SK-N-SH (cell line): ENCODE results near the gene TBXAS1. TPM values are rescaled to one million over a fixed set of nuclear protein-coding genes. Genes with fewer than 3 reads are reported as not detected.

Experiments used
- CTCF ChIA-PET: fragments of 300-600, 350-600 bp; formaldehyde crosslinking; extraction: SDS; loops from one replicate; lab custom pipeline; 2021; lab: Yijun Ruan, JAX
- POLR2A ChIA-PET: fragments of 350-600 bp; sonication (Branson Sonifier 250); formaldehyde crosslinking; extraction: SDS; loops from one replicate; lab custom pipeline; 2020; ENCODE audit warnings: antibody characterized with exemption, inconsistent platforms; lab: Yijun Ruan, JAX
- DNase-seq: peaks from one replicate; pipeline ENCODE4 v3.0.0; 2012
- H2AFZ ChIP-seq: fragments of 200-600 bp; sonication (generic); 2 replicates; pipeline ENCODE4 v1.8.1; 2016; ENCODE audit warnings: antibody characterized with exemption, mild to moderate bottlenecking, low read depth
- H3F3A ChIP-seq: fragments of 200-600 bp; sonication (generic); replicated peaks from 2 replicates; pipeline ENCODE3; 2016; ENCODE audit warnings: antibody characterized with exemption, mild to moderate bottlenecking; ENCODE audit not compliant: insufficient read depth
- H3K27ac ChIP-seq, 2 experiments: fragments of 200-500 bp in 1 of 2; fragments of 200-600 bp in 1 of 2; sonication (Bioruptor generic) in 1 of 2; sonication (generic), shearing (Covaris generic) in 1 of 2; 2 replicates each; pipeline versions ENCODE4 v1.5.1 to v1.6.1; 2014 to 2016; ENCODE audit warnings: low read depth in 2 of 2, inconsistent platforms in 1 of 2, low read length in 1 of 2, mild to moderate bottlenecking in 1 of 2, mixed read lengths in 1 of 2
- H3K27me3 ChIP-seq: fragments of 200-600 bp; sonication (generic), shearing (Covaris generic); 2 replicates; pipeline ENCODE4 v1.6.1; 2016; ENCODE audit warnings: mixed run types; ENCODE audit not compliant: insufficient read depth
- H3K36me3 ChIP-seq, 2 experiments: fragments of 200-500 bp in 1 of 2; fragments of 200-600 bp in 1 of 2; sonication (Bioruptor generic) in 1 of 2; sonication (generic) in 1 of 2; replicated peaks in 1 of 2; 2 replicates each; pipeline versions ENCODE3 to v1.5.1; 2014 to 2016; ENCODE audit warnings: low read length in 1 of 2, mild to moderate bottlenecking in 1 of 2; ENCODE audit not compliant: insufficient read depth in 2 of 2, control insufficient read depth in 1 of 2
- H3K4me1 ChIP-seq, 2 experiments: fragments of 200-500 bp in 1 of 2; fragments of 200-600 bp in 1 of 2; sonication (Bioruptor generic) in 1 of 2; sonication (generic), shearing (Covaris generic) in 1 of 2; 2 replicates each; pipeline versions ENCODE4 v1.5.1 to v1.6.1; 2014 to 2016; ENCODE audit warnings: low read depth in 1 of 2, low read length in 1 of 2, mixed run types in 1 of 2; ENCODE audit not compliant: insufficient read depth in 2 of 2, control insufficient read depth in 1 of 2
- H3K4me2 ChIP-seq: fragments of 200-600 bp; sonication (generic), shearing (Covaris generic); 2 replicates; pipeline ENCODE4 v1.6.1; 2017; ENCODE audit warnings: mixed run types
- H3K4me3 ChIP-seq, 2 experiments: fragments of 200-500 bp in 1 of 2; fragments of 200-600 bp in 1 of 2; sonication (Bioruptor generic) in 1 of 2; sonication (generic), shearing (Covaris generic) in 1 of 2; 2 replicates each; pipeline versions ENCODE4 v1.5.1 to v1.8.1; 2014 to 2016; ENCODE audit warnings: low read depth in 2 of 2, inconsistent platforms in 1 of 2, low read length in 1 of 2, mild to moderate bottlenecking in 1 of 2, mixed read lengths in 1 of 2, moderate library complexity in 1 of 2
- H3K79me2 ChIP-seq: fragments of 200-600 bp; sonication (generic); 2 replicates; pipeline ENCODE4 v1.8.1; 2017; ENCODE audit warnings: mild to moderate bottlenecking; ENCODE audit not compliant: insufficient read depth
- H3K9ac ChIP-seq: fragments of 200-600 bp; sonication (generic); 2 replicates; pipeline ENCODE4 v1.6.1; 2017; ENCODE audit warnings: mixed run types
- H3K9me2 ChIP-seq: fragments of 200-600 bp; sonication (generic); 2 replicates; pipeline ENCODE4 v1.6.1; 2017; ENCODE audit warnings: mixed run types
- H3K9me3 ChIP-seq: fragments of 200-600 bp; sonication (generic); 2 replicates; pipeline ENCODE4 v1.6.1; 2017; ENCODE audit warnings: mixed run types, mild to moderate bottlenecking, moderate library complexity
- H4K20me1 ChIP-seq: fragments of 200-600 bp; sonication (generic); 2 replicates; pipeline ENCODE4 v1.6.1; 2017; ENCODE audit warnings: mild to moderate bottlenecking, mixed run types; ENCODE audit not compliant: insufficient read depth
- CHD2 ChIP-seq: fragments of 150-350 bp; IDR thresholded peaks from 2 replicates; pipeline ENCODE4 v1.6.1; 2018; ENCODE audit warnings: low read length; ENCODE audit not compliant: partially characterized antibody
- EP300 ChIP-seq, 2 experiments: IDR thresholded peaks; 2 replicates each; pipeline versions ENCODE4 v1.4.0 to v1.6.1; 2012; ENCODE audit warnings: borderline replicate concordance in 1 of 2, low read depth in 1 of 2, low read length in 1 of 2
- FOXJ3 ChIP-seq: sonication (generic); formaldehyde crosslinking; IDR thresholded peaks from 2 replicates; pipeline ENCODE4 v1.5.1; 2020; ENCODE audit warnings: mild to moderate bottlenecking, missing genetic modification reagents
- GABPA ChIP-seq: IDR thresholded peaks from 2 replicates; pipeline ENCODE4 v1.4.0; 2012; ENCODE audit warnings: low read depth, mild to moderate bottlenecking
- IRF3 ChIP-seq: fragments of 150-350 bp; IDR thresholded peaks from 2 replicates; pipeline ENCODE4 v1.6.1; 2016; ENCODE audit warnings: mild to moderate bottlenecking, low read depth, low read length
- JUND ChIP-seq: IDR thresholded peaks from 2 replicates; pipeline ENCODE4 v1.4.0; 2012
- MXI1 ChIP-seq: IDR thresholded peaks from 2 replicates; pipeline ENCODE4 v1.6.1; 2012; ENCODE audit warnings: mild to moderate bottlenecking, low read depth, low read length, improper control_type of control experiment
- NFIC ChIP-seq: IDR thresholded peaks from 2 replicates; pipeline ENCODE4 v1.4.0; 2012; ENCODE audit warnings: borderline replicate concordance
- POLR2AphosphoS5 ChIP-seq: IDR thresholded peaks from 2 replicates; pipeline ENCODE4 v1.6.1; 2012; ENCODE audit warnings: low read depth, low read length
- RFX5 ChIP-seq: IDR thresholded peaks from 2 replicates; pipeline ENCODE4 v1.6.1; 2012; ENCODE audit warnings: mild to moderate bottlenecking, improper control_type of control experiment, low read length
- SIN3A ChIP-seq: IDR thresholded peaks from 2 replicates; pipeline ENCODE4 v1.6.1; 2012; ENCODE audit warnings: low read depth, mild to moderate bottlenecking, low read length, moderate library complexity, borderline replicate concordance
- SMC3 ChIP-seq: IDR thresholded peaks from 2 replicates; pipeline ENCODE4 v1.6.1; 2012; ENCODE audit warnings: low read depth, low read length, improper control_type of control experiment
- TAF1 ChIP-seq: IDR thresholded peaks from 2 replicates; pipeline ENCODE4 v1.6.1; 2012; ENCODE audit warnings: low read depth, mild to moderate bottlenecking, low read length, moderate library complexity, borderline replicate concordance
- TEAD4 ChIP-seq: IDR thresholded peaks from 2 replicates; pipeline ENCODE4 v1.4.0; 2012; ENCODE audit warnings: mild to moderate bottlenecking, borderline replicate concordance; ENCODE audit not compliant: insufficient read depth
- USF1 ChIP-seq: IDR thresholded peaks from 2 replicates; pipeline ENCODE4 v1.4.0; 2012; ENCODE audit warnings: low read depth, borderline replicate concordance
- ZBTB33 ChIP-seq: IDR thresholded peaks from 2 replicates; pipeline ENCODE4 v1.4.0; 2012; ENCODE audit warnings: low read depth, borderline replicate concordance
- WGBS: methylation state at CpG from one replicate; pipeline ENCODE4 v1.1.6; 2017; ENCODE audit warnings: low lambda C conversion rate; 5-methylcytosine and 5-hydroxymethylcytosine counted together
- polyA plus RNA-seq, 3 experiments: library from polyadenylated mRNA; depleted of rRNA; stranded (reverse); fragments of >200 nt; gene quantifications; 2 replicates each; pipeline ENCODE4 v1.2.3, GENCODE V29; 2012
- TF ChIP-seq, protein P1 (sequence below): fragments of 200-600 bp; sonication (generic); IDR thresholded peaks from 2 replicates; pipeline ENCODE4 v1.6.1; 2017; ENCODE audit warnings: antibody characterized with exemption, mild to moderate bottlenecking, moderate library complexity
- TF ChIP-seq, protein P2 (sequence below): IDR thresholded peaks from 2 replicates; pipeline ENCODE4; 2012

The TBXAS1 gene
- polyA plus RNA-seq, 1 of the 3 experiments (the other 2 are of a cell fraction): 4.4 TPM

- WGBS: 66% methylated on average over 4 of the region's 7 CpGs
- CTCF ChIA-PET: interaction anchor here (0.6 to 5.6 kb wide), 8 partner anchors 11 to 443 kb away, joined by 3 to 24 read pairs (median 4); no protein-coding TSS in a partner anchor
Measured at GRCh38 chr7:140017034-140017433, 188.0 kb downstream of the TBXAS1 start.

DNA sequence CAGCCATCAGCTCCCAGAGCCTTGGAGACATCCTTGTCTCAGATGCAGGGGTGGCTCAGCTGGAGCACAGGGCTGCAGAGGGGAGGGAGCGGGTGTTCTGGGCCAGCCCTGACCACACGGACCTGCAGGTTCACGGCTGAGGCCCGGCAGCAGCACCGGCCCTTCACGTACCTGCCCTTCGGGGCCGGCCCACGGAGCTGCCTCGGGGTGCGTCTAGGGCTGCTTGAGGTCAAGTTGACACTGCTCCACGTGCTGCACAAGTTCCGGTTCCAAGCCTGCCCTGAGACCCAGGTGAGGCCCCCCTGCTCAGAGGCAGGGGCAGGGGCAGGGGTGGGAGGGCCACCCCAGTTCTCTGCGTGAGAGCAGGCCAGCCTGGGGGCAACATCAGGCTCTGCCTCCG, 188.5 kb downstream of the TBXAS1 start:
- Histone ChIP-seq H3K4me1 (peaks cover 0 to 10% of the 10 kb centered on the region in 2 experiments; a peak in 1 of 4 replicates), H3K27ac (no peak overlapping the region), H2AFZ (no peak overlapping the region), H3K4me3 (no peak overlapping the region), H4K20me1 (no peaks in the 10 kb centered on the region), H3K36me3 (no peaks in the 10 kb centered on the region), H3K9ac (no peak overlapping the region), H3K9me3 (no peaks in the 10 kb centered on the region), H3K79me2 (no peaks in the 10 kb centered on the region), H3K27me3 (no peaks in the 10 kb centered on the region; the same call in 1 of the 2 replicates), H3F3A (peaks cover 3% of the 10 kb centered on the region), H3K9me2 (no peaks in the 10 kb centered on the region), H3K4me2 (no peak overlapping the region)
- POLR2A ChIA-PET: interaction anchor here (0.6 kb wide), 1 partner anchor 582 kb away, joined by 3 read pairs; no protein-coding TSS in a partner anchor
- DNase-seq: no peak
- CTCF ChIA-PET: interaction anchor here (0.6 to 5.6 kb wide), 6 partner anchors 11 to 444 kb away, joined by 3 to 24 read pairs (median 4); no protein-coding TSS in a partner anchor
- 94% methylated on average over 15 of the region's 15 CpGs for WGBS
- TF ChIP-seq TEAD4 (no peak), SIN3A (no peak), USF1 (no peak), TAF1 (no peak), EP300 (IDR thresholded peaks at IDR 0.05; ENCODE audit: borderline replicate concordance in 1 of 2, low read depth in 1 of 2, low read length in 1 of 2) (no peak), MXI1 (no peak), NFIC (no peak)
- TF ChIP-seq, protein P1, sequence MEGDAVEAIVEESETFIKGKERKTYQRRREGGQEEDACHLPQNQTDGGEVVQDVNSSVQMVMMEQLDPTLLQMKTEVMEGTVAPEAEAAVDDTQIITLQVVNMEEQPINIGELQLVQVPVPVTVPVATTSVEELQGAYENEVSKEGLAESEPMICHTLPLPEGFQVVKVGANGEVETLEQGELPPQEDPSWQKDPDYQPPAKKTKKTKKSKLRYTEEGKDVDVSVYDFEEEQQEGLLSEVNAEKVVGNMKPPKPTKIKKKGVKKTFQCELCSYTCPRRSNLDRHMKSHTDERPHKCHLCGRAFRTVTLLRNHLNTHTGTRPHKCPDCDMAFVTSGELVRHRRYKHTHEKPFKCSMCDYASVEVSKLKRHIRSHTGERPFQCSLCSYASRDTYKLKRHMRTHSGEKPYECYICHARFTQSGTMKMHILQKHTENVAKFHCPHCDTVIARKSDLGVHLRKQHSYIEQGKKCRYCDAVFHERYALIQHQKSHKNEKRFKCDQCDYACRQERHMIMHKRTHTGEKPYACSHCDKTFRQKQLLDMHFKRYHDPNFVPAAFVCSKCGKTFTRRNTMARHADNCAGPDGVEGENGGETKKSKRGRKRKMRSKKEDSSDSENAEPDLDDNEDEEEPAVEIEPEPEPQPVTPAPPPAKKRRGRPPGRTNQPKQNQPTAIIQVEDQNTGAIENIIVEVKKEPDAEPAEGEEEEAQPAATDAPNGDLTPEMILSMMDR: no peak

More at GRCh38 chr7:140017034-140017433, 188.0 kb downstream of the TBXAS1 start:
- no peaks in the 10 kb centered on the region for H3K36me3 ChIP-seq
- no peak overlapping the region for H3K9ac ChIP-seq
- H3K9me3 ChIP-seq: no peaks in the 10 kb centered on the region
- no peaks in the 10 kb centered on the region for H3K79me2 ChIP-seq
- no peak overlapping the region for H2AFZ ChIP-seq
- H3K4me2 ChIP-seq: no peak overlapping the region
- H3K4me1 ChIP-seq: peaks cover 0 to 8% of the 10 kb centered on the region in 2 experiments; a peak in 1 of 4 replicates
- H4K20me1 ChIP-seq: no peaks in the 10 kb centered on the region
- no peak for DNase-seq
- H3K27me3 ChIP-seq: no peaks in the 10 kb centered on the region; the same call in 1 of the 2 replicates
- H3F3A ChIP-seq: peaks cover 3% of the 10 kb centered on the region
- TF ChIP-seq SMC3: no peak
- no peak for TF ChIP-seq CHD2
- TF ChIP-seq FOXJ3 (CRISPR knock-in tag): no peak
- TF ChIP-seq RFX5: no peak
- TF ChIP-seq GABPA: no peak
- no peak for TF ChIP-seq JUND
- no peak for TF ChIP-seq POLR2AphosphoS5
- no peak for TF ChIP-seq NFIC
- TF ChIP-seq IRF3: no peak
- TF ChIP-seq, protein P2, sequence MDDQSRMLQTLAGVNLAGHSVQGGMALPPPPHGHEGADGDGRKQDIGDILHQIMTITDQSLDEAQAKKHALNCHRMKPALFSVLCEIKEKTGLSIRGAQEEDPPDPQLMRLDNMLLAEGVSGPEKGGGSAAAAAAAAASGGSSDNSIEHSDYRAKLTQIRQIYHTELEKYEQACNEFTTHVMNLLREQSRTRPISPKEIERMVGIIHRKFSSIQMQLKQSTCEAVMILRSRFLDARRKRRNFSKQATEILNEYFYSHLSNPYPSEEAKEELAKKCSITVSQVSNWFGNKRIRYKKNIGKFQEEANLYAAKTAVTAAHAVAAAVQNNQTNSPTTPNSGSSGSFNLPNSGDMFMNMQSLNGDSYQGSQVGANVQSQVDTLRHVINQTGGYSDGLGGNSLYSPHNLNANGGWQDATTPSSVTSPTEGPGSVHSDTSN: no peak
- TF ChIP-seq ZBTB33: no peak
- POLR2A ChIA-PET: no interaction called here
- H3K27ac ChIP-seq: no peak overlapping the region
- H3K9me2 ChIP-seq: no peaks in the 10 kb centered on the region
- H3K4me3 ChIP-seq: no peak overlapping the region
